Osteoblast (primary cell): ENCODE data around the gene TMEM233. TPM values are rescaled to one million over a fixed set of nuclear protein-coding genes. Genes with fewer than 3 reads are reported as not detected.
A peak's percentile ranks its signal among the peaks of the same experiment; 100 is the strongest.

Experiments
- DNase-seq: peaks from one replicate; pipeline ENCODE4 v3.0.0; 2011; ENCODE audit warnings: low spot score, mixed read lengths; ENCODE audit not compliant: insufficient read length; ENCODE audit errors: missing footprints
- H2AFZ ChIP-seq: 2 replicates; pipeline ENCODE4 v1.6.0; 2011; ENCODE audit warnings: mild to moderate bottlenecking, low read length
- H3K27ac ChIP-seq: 2 replicates; pipeline ENCODE4 v1.5.1; 2011; ENCODE audit warnings: mild to moderate bottlenecking, low read depth, low read length, moderate library complexity
- H3K27me3 ChIP-seq: 2 replicates; pipeline ENCODE4 v1.6.0; 2012; ENCODE audit warnings: mild to moderate bottlenecking, control low read depth, inconsistent platforms, low read length, moderate library complexity; ENCODE audit not compliant: insufficient read depth
- H3K36me3 ChIP-seq: 2 replicates; pipeline ENCODE4 v1.5.1; 2011; ENCODE audit warnings: mild to moderate bottlenecking, low read length, control low read depth, moderate library complexity; ENCODE audit not compliant: insufficient read depth
- H3K4me1 ChIP-seq: 2 replicates; pipeline ENCODE4 v1.5.1; 2011; ENCODE audit warnings: mild to moderate bottlenecking, low read length, control low read depth, moderate library complexity; ENCODE audit not compliant: insufficient read depth
- H3K4me2 ChIP-seq: 2 replicates; pipeline ENCODE4 v1.6.0; 2011; ENCODE audit warnings: mild to moderate bottlenecking, low read length; ENCODE audit not compliant: insufficient read depth
- H3K4me3 ChIP-seq: fragments of 200-600 bp; sonication (generic); 3 replicates; pipeline ENCODE4 v1.5.1; 2012; ENCODE audit warnings: mild to moderate bottlenecking, low read length, inconsistent platforms; ENCODE audit not compliant: insufficient read depth
- H3K79me2 ChIP-seq: 2 replicates; pipeline ENCODE4 v1.6.0; 2012; ENCODE audit warnings: mild to moderate bottlenecking, low read length, control low read depth, inconsistent platforms; ENCODE audit not compliant: insufficient read depth
- H3K9me3 ChIP-seq: 2 replicates; pipeline ENCODE4 v1.5.1; 2011; ENCODE audit warnings: low read depth, low read length, control low read depth
- H4K20me1 ChIP-seq: 2 replicates; pipeline ENCODE4 v1.6.0; 2012; ENCODE audit warnings: mild to moderate bottlenecking, low read length, control low read depth; ENCODE audit not compliant: insufficient read depth
- CTCF ChIP-seq: IDR thresholded peaks from 2 replicates; pipeline ENCODE4 v1.5.1; 2011; ENCODE audit warnings: mild to moderate bottlenecking, low read depth, low read length, moderate library complexity; ENCODE audit errors: extremely low read depth
- total RNA-seq: library from RNA; depleted of rRNA; stranded (reverse); fragments of >200 nt; gene quantifications from 2 replicates; pipeline ENCODE4 v1.2.3, GENCODE V29; 2012

The TMEM233 gene
- total RNA-seq, 1 donor: not detected

DNA sequence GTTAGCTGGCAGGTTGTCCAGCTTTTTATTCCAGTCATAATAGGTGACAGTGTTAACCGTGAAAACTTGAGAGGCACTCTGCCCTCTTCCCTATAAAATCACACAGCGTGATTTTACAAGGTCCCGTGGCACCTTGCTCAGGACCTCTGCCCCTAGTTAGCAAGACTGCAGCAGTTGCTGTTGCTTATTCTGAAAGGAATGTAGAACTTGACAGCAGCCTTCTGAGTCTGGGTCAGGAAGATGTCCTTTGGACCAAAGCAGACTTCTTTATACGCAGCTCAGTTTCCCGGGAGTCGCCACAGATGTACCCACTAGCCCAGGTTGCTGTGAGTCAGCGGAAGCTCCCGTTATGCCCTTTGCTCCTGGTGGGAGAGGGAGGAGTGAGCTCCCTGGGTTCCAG, 87.5 kb downstream of the TMEM233 start:
- Histone ChIP-seq H3K4me3 (no peak overlapping the region), H2AFZ (no peak overlapping the region), H3K79me2 (no peaks in the 10 kb centered on the region), H3K27ac (no peak overlapping the region), H3K4me2 (no peak overlapping the region), H3K9me3 (no peaks in the 10 kb centered on the region), H3K4me1 (peaks cover 24% of the 10 kb centered on the region), H4K20me1 (no peaks in the 10 kb centered on the region), H3K36me3 (peaks cover 56% of the 10 kb centered on the region), H3K27me3 (no peaks in the 10 kb centered on the region)
- peak; percentile 32 for DNase-seq
- TF ChIP-seq CTCF: no peak

DNA sequence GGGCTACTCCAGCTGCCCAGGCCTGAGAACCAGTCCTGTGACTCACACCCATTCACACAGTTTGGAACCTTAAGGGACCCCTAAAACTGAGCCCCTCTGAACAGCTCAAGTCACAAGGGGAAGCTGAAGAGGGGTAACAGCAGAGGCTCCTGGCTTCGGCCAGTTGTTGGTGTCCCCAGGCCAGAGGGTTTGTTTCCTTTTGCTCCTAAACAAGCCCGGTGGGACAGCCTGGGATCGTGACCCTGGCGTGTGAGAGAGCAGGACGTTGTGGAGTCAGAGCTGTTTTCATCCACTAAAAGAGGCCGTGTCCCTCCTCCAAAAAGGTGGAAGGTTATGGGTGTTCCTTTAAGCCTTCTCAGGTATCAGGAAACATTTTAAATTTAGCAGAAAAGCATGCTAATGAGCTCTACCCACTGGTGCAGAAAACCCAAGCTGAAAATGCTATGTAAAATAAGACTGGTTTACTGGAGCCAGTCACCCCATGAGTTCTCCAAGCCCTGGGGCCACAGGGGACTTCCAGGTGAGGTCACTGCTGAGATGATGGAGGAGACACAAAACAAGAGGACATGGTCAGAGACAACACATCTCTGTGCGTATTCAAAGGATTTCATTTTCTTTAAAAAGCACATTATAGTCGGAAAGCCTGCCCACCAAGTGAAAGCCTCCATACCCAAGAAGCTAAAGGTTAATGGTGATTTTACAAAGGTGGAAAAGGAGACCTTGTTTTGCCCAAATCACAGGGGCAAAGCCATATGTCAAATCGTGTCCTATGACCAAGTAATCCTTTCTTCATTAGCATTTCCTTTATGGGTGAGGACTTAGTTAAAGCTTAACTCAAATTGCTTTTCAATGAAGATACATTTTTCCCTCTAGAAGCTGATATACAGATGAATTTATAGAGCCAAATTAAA, 88.4 kb downstream of the TMEM233 start:
- peaks cover 24% of the 10 kb centered on the region for H3K4me1 ChIP-seq
- H3K9me3 ChIP-seq: no peaks in the 10 kb centered on the region
- no peak for TF ChIP-seq CTCF
- no peaks in the 10 kb centered on the region for H3K79me2 ChIP-seq
- no peak overlapping the region for H2AFZ ChIP-seq
- H3K36me3 ChIP-seq: peaks cover 48% of the 10 kb centered on the region
- H4K20me1 ChIP-seq: no peaks in the 10 kb centered on the region
- no peak overlapping the region for H3K4me2 ChIP-seq
- DNase-seq: peak; percentile 21
- no peak overlapping the region for H3K4me3 ChIP-seq
- no peaks in the 10 kb centered on the region for H3K27me3 ChIP-seq
- H3K27ac ChIP-seq: peak overlapping the region; percentile 75

GRCh38 chr12:119682639-119683252, 89.2 kb downstream of the TMEM233 start:
- Histone ChIP-seq H3K4me2 (peak overlapping the region; percentile 44), H3K79me2 (no peaks in the 10 kb centered on the region), H3K27ac (peak overlapping the region; percentile 75), H3K9me3 (no peaks in the 10 kb centered on the region), H2AFZ (peak overlapping the region; percentile 23), H3K4me1 (peaks cover 24% of the 10 kb centered on the region), H4K20me1 (no peaks in the 10 kb centered on the region), H3K27me3 (no peaks in the 10 kb centered on the region), H3K4me3 (no peak overlapping the region), H3K36me3 (peaks cover 43% of the 10 kb centered on the region)
- no peak for TF ChIP-seq CTCF
- no peak for DNase-seq

DNA sequence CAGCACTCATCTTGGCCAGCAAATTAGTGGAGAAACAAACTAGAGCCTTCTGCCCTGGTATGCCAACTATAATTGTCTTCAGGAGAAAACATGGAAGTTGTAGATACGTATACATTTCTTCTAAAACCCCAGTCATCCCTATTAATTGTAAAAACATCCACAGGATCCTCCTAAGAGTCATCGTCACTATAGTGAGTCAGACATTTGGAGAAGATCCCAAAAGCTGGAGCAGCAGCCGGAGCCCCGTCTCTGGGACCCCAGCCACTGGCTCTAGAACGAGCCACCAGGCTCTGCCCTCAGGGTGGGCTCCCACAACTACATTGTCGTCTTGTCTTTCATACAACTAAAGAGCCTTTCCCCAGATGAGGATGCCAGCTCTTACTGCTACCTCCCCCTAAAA, 89.8 kb downstream of the TMEM233 start:
- Histone ChIP-seq H3K27ac (peak overlapping the region; percentile 75), H3K36me3 (peaks cover 37% of the 10 kb centered on the region), H3K27me3 (no peaks in the 10 kb centered on the region), H3K9me3 (no peaks in the 10 kb centered on the region), H3K4me1 (peaks cover 24% of the 10 kb centered on the region), H3K79me2 (no peaks in the 10 kb centered on the region), H2AFZ (peak overlapping the region; percentile 23), H3K4me2 (peak overlapping the region; percentile 44), H4K20me1 (no peaks in the 10 kb centered on the region), H3K4me3 (no peak overlapping the region)
- no peak for TF ChIP-seq CTCF
- peak; percentile 73 for DNase-seq
